NCI-H1092 treated with DMSO at 0.1 percent for 48 hours (cell line): ENCODE measurements around the gene KMT2E.

ENCODE experiments used
- DNase-seq: peaks from one replicate; lab custom pipeline; 2025; lab: John Stamatoyannopoulos, UW

KMT2E gene

DNA sequence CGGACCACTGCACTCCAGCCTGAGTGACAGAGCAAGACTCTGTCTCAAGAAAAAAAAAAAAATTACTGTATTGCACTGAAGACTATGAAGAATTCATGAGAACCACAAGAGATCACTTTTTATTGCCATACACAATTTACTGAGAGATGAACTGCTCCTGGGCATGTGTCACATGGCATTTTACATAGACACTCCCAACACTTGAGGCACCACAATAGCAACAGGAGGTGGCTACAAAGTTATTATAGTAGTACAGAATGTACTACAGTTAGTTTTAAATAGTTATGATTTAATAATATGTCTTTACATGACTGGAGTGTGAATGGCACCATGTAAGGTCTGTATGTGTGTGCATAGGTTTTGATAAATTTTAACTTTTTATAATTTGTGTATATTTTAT, 70.6 kb downstream of the KMT2E start:
- DNase-seq, result no peak

DNA sequence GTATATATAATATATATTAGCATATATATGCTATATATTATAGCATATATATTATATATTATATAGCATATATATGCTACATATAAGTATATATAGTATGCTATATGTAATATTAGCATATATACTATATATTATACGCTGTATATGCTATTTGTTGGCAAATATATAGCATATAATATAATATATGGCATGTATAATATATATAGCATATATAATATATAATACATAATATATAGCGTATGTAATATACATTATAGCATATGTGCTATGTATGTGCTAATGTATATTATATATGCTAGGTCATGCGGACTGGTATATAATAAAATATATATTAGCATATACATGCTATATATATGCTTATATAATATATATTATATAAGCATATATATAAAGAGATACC, 72.8 kb downstream of the KMT2E start:
- no peak for DNase-seq

DNA sequence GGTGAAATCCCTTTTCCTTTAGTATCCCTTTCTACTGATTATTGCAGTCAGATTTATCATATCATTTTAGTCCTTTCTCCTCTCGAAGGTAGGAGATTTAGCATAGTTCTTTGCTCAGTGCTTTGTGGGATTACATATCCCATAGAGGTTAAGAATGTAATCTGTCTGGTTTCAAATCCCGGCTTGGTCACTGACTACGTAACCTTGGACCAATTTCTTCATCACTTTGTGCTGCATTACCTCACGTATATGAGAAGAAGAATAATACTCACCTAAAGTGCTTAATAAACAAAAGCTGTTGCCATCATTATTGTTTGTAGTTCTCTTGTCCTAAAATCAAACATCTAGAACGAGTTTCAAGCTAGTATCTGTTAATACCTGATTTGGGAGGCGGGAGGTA, 74.0 kb downstream of the KMT2E start:
- no peak for DNase-seq

DNA sequence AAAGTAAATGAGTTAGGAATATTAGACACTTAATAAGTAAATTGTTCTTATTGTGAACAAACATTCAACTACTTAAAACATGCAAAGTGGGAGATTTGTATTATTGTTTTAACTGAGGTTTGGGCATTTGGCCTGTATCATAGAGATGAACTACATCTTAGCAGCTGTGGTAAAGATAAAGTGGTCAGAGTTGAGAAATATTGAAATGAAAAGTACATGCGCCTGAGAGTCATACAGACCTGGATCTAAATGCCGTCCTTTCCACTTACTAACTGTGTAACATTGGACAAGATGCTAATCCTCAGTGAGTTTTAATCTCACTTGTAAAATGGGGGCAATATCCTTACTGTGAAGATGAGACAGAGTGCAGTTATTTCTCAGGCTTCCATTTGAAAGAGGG, 74.5 kb downstream of the KMT2E start:
- no peak for DNase-seq

DNA sequence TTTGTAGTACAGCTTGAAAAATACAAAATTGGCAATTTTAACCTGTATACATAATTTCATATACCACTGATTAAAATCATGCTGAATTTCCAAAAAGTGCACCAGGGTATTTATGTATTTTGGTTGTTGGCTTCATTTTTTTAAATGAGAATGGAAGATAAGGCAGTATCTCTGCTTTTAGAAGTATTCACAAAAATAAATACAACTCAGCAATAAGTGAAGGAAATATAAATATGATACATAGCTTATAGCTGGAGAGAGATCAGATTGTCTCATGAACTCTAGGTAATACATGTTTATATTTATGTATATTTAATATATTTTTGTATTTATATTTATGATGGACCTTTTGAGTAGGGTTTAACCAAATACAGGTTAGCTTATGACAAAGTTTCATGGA, 81.0 kb downstream of the KMT2E start:
- DNase-seq, result no peak

DNA sequence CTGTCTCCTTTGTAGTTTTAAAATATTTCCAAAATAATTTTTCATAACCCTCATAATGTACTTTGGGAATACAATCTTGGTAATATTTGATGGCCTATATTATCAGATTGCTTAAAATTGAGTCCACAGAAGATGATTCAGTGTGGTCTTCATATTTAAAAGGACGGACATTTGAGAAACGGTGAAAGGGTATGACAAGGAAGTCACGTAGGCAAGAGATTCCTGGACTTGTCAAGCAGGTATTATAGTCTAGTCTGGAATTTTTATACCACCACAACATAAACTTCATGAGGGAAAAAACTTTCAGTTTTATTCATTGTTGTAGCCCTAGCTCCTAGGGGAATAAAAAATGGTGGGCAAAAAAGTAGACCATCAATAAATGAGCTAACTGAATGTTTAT, 82.3 kb downstream of the KMT2E start:
- DNase-seq, result no peak

DNA sequence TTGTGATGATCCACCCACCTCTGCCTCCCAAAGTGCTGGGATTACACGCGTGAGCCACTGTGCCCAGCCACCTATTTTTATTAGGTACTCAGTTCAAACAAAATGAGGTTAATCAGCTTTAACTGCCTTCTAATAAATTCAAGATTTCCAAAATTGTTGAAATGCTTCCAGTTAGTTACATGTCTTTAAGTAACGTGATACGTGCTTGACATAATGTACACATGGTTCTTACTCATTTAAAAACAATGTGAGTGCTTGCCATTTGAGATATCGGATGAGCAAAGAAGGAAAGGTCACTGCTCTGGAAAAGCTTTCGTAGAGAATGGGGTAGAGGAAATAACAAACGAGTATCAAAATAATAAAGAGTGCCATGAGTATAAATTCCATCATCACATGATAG, 83.6 kb downstream of the KMT2E start:
- DNase-seq, result no peak

DNA sequence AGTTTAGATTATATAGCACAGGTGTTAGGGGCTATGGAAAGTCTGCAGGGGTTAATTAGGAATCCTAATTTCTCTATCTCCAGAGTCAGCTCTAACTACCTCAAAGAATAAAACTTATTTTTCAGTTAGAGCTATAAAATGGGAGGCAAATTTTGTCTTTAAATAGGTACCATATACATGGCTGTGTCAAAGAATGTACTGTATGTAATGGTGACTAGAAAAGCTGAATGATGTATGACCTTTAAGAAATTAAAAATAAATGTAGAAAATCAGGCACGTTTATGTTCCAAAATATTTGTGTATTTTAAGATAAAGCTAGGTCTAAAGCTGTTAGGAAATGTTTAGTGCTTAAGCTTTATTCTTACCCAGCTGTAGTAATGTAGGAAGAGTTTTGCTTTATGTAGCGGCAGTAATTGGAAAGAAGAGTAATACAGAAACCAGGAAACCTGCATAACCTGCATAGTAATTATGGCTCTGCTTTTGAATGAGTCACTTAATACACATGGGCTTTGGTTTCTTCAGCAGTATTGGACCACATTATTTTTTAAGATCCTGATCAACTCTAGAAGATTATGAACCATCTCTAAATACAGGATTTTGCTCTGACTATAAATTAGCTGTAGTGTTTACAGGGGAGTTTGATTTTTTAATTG, 85.0 kb downstream of the KMT2E start:
- DNase-seq, result no peak

DNA sequence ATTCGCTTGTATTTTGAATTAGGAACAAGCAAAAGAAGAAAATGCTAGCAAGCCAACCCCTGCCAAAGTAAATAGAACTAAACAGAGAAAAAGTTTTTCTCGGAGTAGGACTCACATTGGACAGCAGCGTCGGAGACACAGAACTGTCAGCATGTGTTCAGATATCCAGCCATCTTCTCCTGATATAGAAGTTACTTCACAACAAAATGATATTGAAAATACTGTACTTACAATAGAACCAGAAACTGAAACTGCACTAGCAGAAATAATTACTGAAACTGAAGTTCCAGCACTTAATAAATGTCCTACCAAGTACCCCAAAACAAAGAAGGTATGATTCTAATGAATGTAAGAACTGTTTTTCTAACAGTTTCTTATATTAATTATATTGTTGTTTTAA, 87.9 kb downstream of the KMT2E start:
- DNase-seq, result no peak

DNA sequence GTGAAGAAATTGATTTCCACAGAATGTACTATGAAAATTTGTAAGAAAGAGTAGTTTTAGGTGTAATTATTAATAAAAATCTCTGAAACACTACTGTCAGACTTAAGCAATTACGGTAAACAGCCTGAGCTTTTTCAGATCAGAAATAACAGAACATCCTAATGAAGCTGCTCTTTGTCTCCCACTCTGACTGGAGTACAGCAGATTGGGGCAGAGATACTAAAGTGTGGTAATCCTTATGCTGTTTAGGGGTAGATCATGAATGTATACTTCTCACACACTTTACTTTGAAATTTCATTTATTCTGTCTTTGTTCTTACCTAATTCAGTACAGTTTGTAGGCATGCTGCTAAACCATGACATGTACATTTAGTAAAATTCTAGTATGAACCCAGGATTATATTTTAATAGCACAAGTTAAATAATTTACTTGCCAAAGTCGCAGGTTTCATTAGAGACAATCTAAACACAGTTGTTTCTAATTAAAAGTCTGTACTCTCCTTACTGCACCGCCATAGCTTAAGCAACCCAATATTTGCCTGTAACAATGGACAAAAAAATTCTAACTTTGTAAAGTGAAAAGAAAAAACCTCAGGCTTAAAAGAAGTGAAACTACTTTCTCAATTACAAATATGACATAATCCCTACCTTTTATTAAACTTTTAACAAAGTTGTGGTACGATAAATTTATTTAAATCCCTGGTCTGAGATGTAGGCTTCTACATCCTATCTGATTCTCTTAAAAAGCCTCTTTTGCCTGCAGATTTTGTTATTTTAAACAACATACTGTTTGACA, 88.8 kb downstream of the KMT2E start:
- DNase-seq, result no peak

DNA sequence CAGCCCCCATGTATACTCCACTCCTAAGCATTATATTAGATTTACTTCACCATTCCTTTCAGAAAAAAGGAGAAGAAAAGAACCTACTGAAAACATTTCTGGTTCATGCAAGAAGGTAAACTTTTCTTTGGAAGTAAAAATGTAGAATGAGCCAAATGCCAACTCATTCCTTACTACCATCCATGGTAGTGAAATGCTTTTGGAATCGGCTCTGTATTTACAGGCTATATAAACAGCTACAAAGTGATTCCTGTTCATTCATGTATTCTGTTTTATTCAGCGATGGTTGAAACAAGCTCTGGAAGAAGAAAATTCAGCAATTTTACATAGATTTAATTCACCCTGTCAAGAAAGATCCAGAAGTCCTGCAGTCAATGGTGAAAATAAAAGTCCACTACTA, 91.6 kb downstream of the KMT2E start:
- DNase-seq, result no peak

DNA sequence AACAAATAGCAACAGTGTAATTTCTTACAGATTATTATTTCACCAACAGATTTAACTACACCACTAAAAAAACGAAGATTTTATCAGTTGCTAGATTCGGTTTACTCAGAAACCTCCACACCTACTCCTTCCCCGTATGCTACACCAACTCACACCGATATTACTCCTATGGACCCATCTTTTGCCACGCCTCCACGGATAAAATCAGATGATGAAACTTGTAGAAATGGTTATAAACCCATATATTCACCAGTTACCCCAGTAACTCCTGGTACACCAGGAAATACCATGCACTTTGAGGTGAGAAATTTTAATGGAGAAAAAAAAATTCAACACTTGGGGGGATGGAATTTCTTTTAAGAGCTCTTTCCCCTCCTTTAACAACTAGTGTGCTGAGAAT, 92.5 kb downstream of the KMT2E start:
- DNase-seq, result no peak

DNA sequence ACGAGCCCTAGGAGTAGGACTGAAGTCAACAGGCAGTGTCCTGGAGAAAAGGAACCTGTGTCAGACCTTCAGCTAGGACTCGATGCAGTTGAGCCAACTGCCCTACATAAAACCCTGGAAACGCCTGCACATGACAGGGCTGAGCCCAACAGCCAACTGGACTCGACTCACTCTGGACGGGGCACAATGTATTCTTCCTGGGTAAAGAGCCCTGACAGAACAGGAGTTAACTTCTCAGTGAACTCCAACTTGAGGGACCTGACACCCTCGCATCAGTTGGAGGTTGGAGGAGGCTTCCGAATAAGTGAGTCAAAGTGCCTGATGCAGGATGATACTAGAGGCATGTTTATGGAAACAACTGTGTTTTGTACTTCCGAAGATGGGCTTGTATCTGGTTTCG, 93.5 kb downstream of the KMT2E start:
- no peak for DNase-seq

DNA sequence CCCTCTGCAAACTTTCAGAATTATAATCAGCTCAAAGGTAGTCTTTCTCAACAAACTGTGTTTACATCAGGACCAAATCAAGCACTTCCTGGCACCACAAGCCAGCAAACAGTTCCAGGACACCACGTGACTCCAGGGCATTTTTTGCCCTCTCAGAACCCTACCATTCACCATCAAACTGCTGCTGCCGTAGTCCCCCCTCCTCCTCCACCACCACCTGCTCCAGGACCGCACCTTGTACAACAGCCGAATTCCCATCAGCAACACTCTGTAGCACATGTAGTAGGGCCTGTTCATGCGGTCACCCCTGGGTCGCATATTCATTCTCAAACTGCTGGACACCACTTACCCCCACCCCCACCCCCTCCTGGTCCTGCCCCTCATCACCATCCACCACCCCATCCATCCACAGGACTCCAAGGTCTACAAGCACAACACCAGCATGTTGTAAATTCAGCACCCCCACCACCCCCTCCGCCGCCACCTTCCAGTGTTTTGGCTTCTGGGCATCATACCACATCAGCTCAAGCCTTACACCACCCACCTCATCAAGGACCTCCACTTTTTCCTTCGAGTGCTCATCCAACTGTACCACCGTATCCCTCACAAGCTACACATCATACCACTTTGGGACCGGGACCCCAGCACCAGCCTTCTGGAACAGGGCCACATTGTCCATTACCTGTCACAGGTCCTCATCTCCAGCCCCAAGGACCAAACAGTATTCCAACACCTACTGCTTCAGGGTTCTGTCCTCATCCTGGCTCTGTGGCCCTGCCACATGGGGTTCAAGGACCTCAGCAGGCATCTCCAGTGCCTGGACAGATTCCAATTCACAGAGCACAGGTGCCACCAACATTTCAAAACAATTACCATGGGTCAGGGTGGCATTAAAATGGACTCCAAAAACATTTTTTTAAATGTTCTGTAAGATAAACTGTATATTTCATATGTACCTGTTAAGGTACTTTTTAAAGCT, 98.7 kb downstream of the KMT2E start:
- DNase-seq, result no peak

DNA sequence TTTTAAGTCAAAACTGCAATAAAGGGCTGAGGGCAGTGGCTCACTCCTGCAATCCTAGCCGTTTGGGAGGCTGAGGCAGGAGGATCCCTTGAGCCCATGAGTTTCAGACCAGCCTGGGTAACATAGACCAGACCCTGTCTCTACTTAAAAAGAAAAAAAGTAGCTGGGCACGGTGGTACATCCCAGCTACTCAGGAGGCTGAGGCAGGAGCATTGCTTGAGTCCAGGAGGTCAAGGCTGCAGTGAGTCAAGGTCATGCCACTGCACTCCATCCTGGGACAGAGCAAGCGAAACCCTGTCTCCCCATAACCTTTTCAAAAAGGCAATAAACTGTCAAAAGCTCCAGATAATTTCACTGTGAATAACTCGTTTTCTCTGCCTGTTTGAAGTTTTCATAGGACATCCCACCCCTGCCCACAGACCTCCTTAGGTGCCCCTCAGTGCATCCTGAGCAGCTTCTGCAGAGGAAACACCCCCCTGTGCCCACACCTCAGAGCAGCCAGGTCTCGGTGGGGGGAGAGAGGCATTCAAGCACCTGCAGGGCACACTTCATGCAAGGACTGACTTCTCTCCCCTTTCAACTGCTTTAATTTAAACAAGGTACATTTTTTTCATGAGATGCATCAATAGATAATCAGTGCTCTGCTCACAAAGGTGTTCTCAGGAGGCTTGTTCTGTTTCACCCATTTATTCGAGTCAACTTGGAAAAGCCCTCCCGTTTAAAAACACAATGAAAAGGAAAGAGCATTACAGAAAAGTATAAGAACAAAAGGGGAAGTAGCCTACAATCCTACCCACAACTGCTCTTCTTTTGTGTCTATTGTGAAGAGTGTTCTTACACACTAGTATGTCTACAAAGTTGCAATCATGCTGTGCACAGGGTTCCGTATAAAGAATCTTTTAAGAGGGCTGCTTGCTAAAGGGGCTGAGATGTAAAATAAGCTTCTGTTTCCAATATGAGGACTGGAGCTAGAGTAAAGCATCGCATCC, 104.9 kb downstream of the KMT2E start:
- no peak for DNase-seq

DNA sequence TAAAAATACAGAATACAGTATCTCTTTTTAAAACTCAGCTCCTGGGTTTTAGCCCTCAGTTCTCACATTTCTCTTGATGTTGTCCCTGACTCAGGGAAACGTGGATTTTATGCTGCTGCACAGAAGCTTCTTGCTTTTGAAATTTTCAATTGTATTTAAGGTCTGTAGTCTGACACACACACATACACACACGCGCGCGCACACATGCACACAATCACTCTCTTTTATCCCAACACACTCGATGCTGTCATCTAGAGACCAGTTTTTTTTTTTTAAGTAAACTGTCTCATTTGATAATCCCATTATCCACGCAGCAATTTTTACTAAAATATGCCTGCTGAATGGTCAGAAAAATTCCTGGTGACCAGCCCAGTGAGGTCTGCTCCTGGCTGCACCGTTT, 108.6 kb downstream of the KMT2E start:
- DNase-seq, result no peak

DNA sequence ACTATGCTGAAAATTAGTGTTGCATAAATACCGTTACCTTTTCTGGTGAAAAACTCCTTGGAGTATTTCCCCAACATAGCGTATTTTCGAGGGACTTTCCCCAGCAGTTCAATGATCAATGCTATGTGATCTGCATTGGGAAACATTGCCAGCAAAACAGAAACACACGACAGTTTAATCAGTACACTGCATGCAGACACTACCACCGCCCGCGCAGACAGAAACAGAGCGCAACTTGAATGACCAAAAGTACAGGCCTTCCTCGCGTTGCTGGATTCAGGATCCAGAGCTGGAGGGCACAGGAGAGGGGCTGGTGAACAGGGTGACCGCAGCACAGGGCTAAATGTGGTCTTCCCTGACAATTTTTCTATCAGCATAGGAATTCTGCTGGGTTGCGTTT, 111.7 kb downstream of the KMT2E start:
- DNase-seq, result no peak

DNA sequence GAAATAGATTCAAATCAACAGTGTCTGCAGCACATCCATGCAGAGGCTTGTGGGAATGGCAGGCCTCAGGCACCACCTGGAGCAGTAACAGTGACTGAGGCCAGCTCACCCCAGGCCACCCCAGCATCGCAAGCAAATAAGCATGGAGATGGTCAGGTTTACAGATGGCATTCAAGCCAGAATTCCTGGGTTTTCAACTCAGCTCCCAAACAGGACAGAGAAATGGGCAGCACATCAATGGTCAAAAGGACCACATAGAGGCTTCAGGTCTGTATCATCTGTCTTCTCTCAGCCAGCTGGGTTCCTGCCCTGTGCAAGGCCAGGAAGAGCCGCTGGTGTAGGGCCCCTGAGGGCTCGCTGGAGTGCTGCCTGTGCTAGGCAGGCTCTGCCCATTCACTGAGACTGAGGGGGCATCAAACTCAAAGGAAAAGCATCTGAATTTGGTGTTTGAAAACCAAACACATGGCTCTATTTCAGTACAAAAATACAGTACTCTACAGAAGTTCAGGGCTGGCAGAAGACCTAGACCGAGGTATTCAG, 112.5 kb downstream of the KMT2E start:
- DNase-seq, result no peak

DNA sequence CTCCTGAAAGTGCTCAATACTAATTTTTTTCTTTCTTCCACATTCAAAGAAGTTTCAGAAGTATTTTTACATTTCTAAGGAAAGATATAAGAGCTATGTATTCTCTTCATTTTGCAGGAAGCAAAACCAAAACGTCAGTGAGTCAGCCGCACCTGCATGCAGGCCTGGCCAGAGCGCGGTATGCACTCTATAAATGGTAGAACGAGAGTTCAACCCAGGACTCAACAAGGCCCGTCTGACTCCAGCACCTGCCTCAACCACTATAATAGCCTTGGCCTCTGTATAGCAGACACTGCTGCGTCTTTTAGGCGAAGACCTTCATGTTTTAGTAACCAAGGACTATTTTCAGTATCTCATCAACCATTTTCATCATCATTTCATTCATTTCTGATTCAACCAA, 113.2 kb downstream of the KMT2E start:
- DNase-seq, result no peak

DNA sequence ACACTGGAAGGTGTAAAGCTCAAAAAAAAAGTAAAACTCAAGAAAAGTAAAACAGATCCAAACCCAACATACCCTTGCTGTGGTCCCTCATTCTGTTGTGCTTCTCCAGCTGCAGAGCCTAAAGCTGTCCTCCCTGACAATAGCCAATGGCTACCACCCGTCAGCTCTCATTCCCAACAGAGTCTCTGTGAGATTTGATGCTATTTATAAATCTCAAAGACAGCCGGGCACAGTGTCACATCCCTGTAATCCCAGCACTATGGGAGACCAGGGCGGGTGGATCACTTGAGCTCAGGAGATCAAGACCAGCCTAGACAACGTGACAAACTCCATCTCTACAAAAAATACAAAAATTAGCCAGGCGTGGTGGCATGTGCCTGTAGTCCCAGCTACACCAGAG, 116.0 kb downstream of the KMT2E start:
- no peak for DNase-seq

DNA sequence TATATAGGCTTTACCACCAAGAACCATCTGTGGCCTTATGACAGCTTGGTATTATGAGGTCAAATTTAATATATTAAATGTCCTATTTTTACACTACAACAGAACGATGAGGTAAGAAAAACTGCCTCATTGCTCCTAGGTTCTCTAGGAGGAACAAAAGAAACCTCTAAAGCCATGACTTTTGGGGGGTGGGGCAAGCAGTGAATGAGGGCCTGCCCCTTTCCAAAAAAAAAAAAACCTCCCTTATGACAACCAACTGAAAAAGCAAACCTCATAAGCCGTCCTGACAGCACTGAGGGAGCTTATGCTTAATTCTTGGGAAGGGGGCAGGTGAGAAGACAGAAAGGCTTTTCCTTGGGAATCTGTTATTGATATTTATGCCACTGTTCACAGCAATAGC, 116.6 kb downstream of the KMT2E start:
- DNase-seq, result no peak
